HEK293 (cell line): Measurements from ENCODE around the gene TBC1D5.

Experiments
- CTCF ChIA-PET: fragments of 350-600 bp; formaldehyde crosslinking; extraction: SDS; loops from one replicate; lab custom pipeline; 2021; ENCODE audit warnings: antibody characterized with exemption; lab: Yijun Ruan, JAX
- POLR2A ChIA-PET: fragments of 300-600 bp; formaldehyde crosslinking; extraction: SDS; loops from one replicate; lab custom pipeline; 2020; ENCODE audit warnings: antibody characterized with exemption, inconsistent platforms; lab: Yijun Ruan, JAX
- H3K27ac ChIP-seq: fragments of 200-500 bp; sonication (Bioruptor generic); 2 replicates; pipeline ENCODE4 v1.5.1; 2014; ENCODE audit warnings: low read depth, low read length, control low read depth, inconsistent platforms; ENCODE audit errors: extremely low read depth
- H3K36me3 ChIP-seq, 2 experiments: fragments of 200-500 bp in 1 of 2; sonication (Bioruptor generic) in 1 of 2; 1 replicate in 1 of 2; 2 replicates in 1 of 2; pipeline ENCODE4 v1.5.1; 2014 to 2017; ENCODE audit warnings: inconsistent platforms in 2 of 2, low read length in 2 of 2; ENCODE audit not compliant: control insufficient read depth in 2 of 2, insufficient read depth in 1 of 2
- H3K4me1 ChIP-seq: fragments of 200-500 bp; sonication (Bioruptor generic); 2 replicates; pipeline ENCODE4 v1.5.1; 2014; ENCODE audit warnings: mild to moderate bottlenecking, low read length, inconsistent platforms; ENCODE audit not compliant: control insufficient read depth, insufficient read depth
- H3K4me3 ChIP-seq: 2 replicates; pipeline ENCODE4 v1.5.1; 2011; ENCODE audit warnings: low read depth, mild to moderate bottlenecking, control low read depth, low read length, moderate library complexity
- H3K9me3 ChIP-seq: fragments of 200-500 bp; sonication (Bioruptor generic); 2 replicates; pipeline ENCODE4 v1.5.1; 2014; ENCODE audit warnings: low read depth, low read length, inconsistent platforms; ENCODE audit not compliant: control insufficient read depth, insufficient read depth
- BCL11A ChIP-seq: fragments of 450-650 bp; formaldehyde crosslinking; IDR thresholded peaks from 2 replicates; pipeline ENCODE4 v1.5.1; 2016; ENCODE audit warnings: low read depth, missing biosample characterization, missing genetic modification characterization
- GFI1B ChIP-seq: fragments of 450-650 bp; formaldehyde crosslinking; IDR thresholded peaks from 2 replicates; pipeline ENCODE4 v1.5.1; 2016; ENCODE audit warnings: missing biosample characterization, missing genetic modification characterization
- HOXC10 ChIP-seq: sonication (generic); formaldehyde crosslinking; IDR thresholded peaks from 2 replicates; pipeline ENCODE4 v1.8.1; 2023; ENCODE audit warnings: mild to moderate bottlenecking, missing genetic modification reagents
- KLF7 ChIP-seq: fragments of 450-650 bp; formaldehyde crosslinking; IDR thresholded peaks from 2 replicates; pipeline ENCODE4 v1.5.1; 2016; ENCODE audit warnings: missing biosample characterization, missing genetic modification characterization, borderline replicate concordance
- PRDM6 ChIP-seq: fragments of 450-650 bp; formaldehyde crosslinking; IDR thresholded peaks from 2 replicates; pipeline ENCODE4 v1.5.1; 2017; ENCODE audit warnings: missing biosample characterization, missing genetic modification characterization
- SP7 ChIP-seq: fragments of 450-650 bp; formaldehyde crosslinking; IDR thresholded peaks from 2 replicates; pipeline ENCODE4 v1.5.1; 2016; ENCODE audit warnings: missing biosample characterization, missing genetic modification characterization
- ZBTB1 ChIP-seq: fragments of 450-650 bp; formaldehyde crosslinking; IDR thresholded peaks from 2 replicates; pipeline ENCODE4 v1.5.1; 2016; ENCODE audit warnings: missing biosample characterization, missing genetic modification characterization
- ZFHX2 ChIP-seq: fragments of 450-650 bp; formaldehyde crosslinking; conservative IDR thresholded peaks from 2 replicates; pipeline ENCODE4 v1.5.1; 2016; ENCODE audit warnings: missing biosample characterization, missing genetic modification characterization
- ZFP69B ChIP-seq: fragments of 450-650 bp; formaldehyde crosslinking; IDR thresholded peaks from 2 replicates; pipeline ENCODE4 v1.5.1; 2016; ENCODE audit warnings: missing biosample characterization, missing genetic modification characterization
- ZNF133 ChIP-seq: fragments of 450-650 bp; formaldehyde crosslinking; IDR thresholded peaks from 2 replicates; pipeline ENCODE4 v1.5.1; 2016; ENCODE audit warnings: missing biosample characterization, missing genetic modification characterization
- ZNF19 ChIP-seq: fragments of 450-650 bp; formaldehyde crosslinking; IDR thresholded peaks from 2 replicates; pipeline ENCODE4; 2016; ENCODE audit warnings: missing biosample characterization, missing genetic modification characterization, low read depth
- ZNF2 ChIP-seq: fragments of 450-650 bp; formaldehyde crosslinking; IDR thresholded peaks from 2 replicates; pipeline ENCODE4 v1.5.1; 2016; ENCODE audit warnings: missing biosample characterization, missing genetic modification characterization
- ZNF354C ChIP-seq: fragments of 450-650 bp; formaldehyde crosslinking; IDR thresholded peaks from 2 replicates; pipeline ENCODE4 v1.5.1; 2016; ENCODE audit warnings: missing biosample characterization, missing genetic modification characterization, low read depth, borderline replicate concordance
- ZNF362 ChIP-seq: fragments of 450-650 bp; formaldehyde crosslinking; IDR thresholded peaks from 2 replicates; pipeline ENCODE4 v1.5.1; 2016; ENCODE audit warnings: missing biosample characterization, missing genetic modification characterization
- ZNF366 ChIP-seq: fragments of 450-650 bp; formaldehyde crosslinking; conservative IDR thresholded peaks from 2 replicates; pipeline ENCODE4 v1.5.1; 2016; ENCODE audit warnings: missing biosample characterization, missing genetic modification characterization
- ZNF398 ChIP-seq: fragments of 450-650 bp; formaldehyde crosslinking; IDR thresholded peaks from 2 replicates; pipeline ENCODE4 v1.5.1; 2017; ENCODE audit warnings: missing biosample characterization, missing genetic modification characterization
- ZNF449 ChIP-seq: fragments of 450-650 bp; formaldehyde crosslinking; IDR thresholded peaks from 2 replicates; pipeline ENCODE4 v1.5.1; 2017; ENCODE audit warnings: missing biosample characterization, mild to moderate bottlenecking, missing genetic modification characterization, moderate library complexity
- ZNF513 ChIP-seq: fragments of 450-650 bp; IDR thresholded peaks from 2 replicates; pipeline ENCODE4 v1.5.1; 2018; ENCODE audit warnings: missing biosample characterization, missing genetic modification characterization
- ZNF629 ChIP-seq: fragments of 450-650 bp; formaldehyde crosslinking; IDR thresholded peaks from 2 replicates; pipeline ENCODE4 v1.5.1; 2017; ENCODE audit warnings: missing biosample characterization, missing genetic modification characterization
- ZNF664 ChIP-seq: fragments of 450-650 bp; formaldehyde crosslinking; IDR thresholded peaks from 2 replicates; pipeline ENCODE4 v1.5.1; 2016; ENCODE audit warnings: missing biosample characterization, missing genetic modification characterization
- ZNF692 ChIP-seq: fragments of 450-650 bp; formaldehyde crosslinking; IDR thresholded peaks from 2 replicates; pipeline ENCODE4 v1.5.1; 2016; ENCODE audit warnings: missing biosample characterization, missing genetic modification characterization
- ZNF76 ChIP-seq: fragments of 450-650 bp; formaldehyde crosslinking; IDR thresholded peaks from 2 replicates; pipeline ENCODE4; 2016; ENCODE audit warnings: low read depth, missing biosample characterization, missing genetic modification characterization, borderline replicate concordance
- ZNF777 ChIP-seq: fragments of 450-650 bp; formaldehyde crosslinking; IDR thresholded peaks from 2 replicates; pipeline ENCODE4 v1.5.1; 2017; ENCODE audit warnings: missing biosample characterization, missing genetic modification characterization, borderline replicate concordance
- ZNF830 ChIP-seq: fragments of 450-650 bp; IDR thresholded peaks from 2 replicates; pipeline ENCODE4 v1.5.0; 2018; ENCODE audit warnings: missing biosample characterization, missing genetic modification characterization, low read depth, mild to moderate bottlenecking, moderate library complexity
- ZSCAN4 ChIP-seq: fragments of 450-650 bp; formaldehyde crosslinking; IDR thresholded peaks from 2 replicates; pipeline ENCODE4 v1.5.1; 2017; ENCODE audit warnings: missing biosample characterization, missing genetic modification characterization

The TBC1D5 gene

GRCh38 chr3:17605032-17605431, 137.4 kb downstream of the TBC1D5 start:
- Histone ChIP-seq H3K27ac (no peak overlapping the region), H3K4me3 (no peak overlapping the region), H3K36me3 (no peaks in the 10 kb centered on the region), H3K4me1 (peaks cover 11% of the 10 kb centered on the region; the same call in 1 of the 2 replicates), H3K9me3 (no peaks in the 10 kb centered on the region)
- ChIA-PET POLR2A (no interaction called here), CTCF (interaction anchor here (0.6 kb wide), 1 partner anchor 647 kb away, joined by 3 read pairs; no protein-coding TSS in a partner anchor)
- TF ChIP-seq PRDM6 (tag by site-specific recombination) (peak; percentile 77), ZNF692 (peak; percentile 67; the same call in 1 of the 2 replicates), ZNF354C (tag by site-specific recombination) (no peak), ZNF366 (peak; percentile 39; the same call in 1 of the 2 replicates), ZNF629 (tag by site-specific recombination) (peak; percentile 19; the same call in 1 of the 2 replicates), ZNF362 (tag by site-specific recombination) (peak; percentile 92), BCL11A (tag by site-specific recombination) (0 out of 2 replicates have a peak, but pooled peaks have one; percentile 57), GFI1B (tag by site-specific recombination) (peak; percentile 63; the same call in 1 of the 2 replicates), ZFHX2 (no peak), SP7 (peak; percentile 96), ZNF398 (tag by site-specific recombination) (peak; percentile 41; the same call in 1 of the 2 replicates)

GRCh38 chr3:17602126-17602525, 140.3 kb downstream of the TBC1D5 start:
- H3K4me1 ChIP-seq: peaks cover 5% of the 10 kb centered on the region; the same call in 1 of the 2 replicates
- ChIA-PET POLR2A (interaction anchor here (0.6 kb wide), 1 partner anchor 646 kb away, joined by 4 read pairs; no protein-coding TSS in a partner anchor), CTCF (no interaction called here)
- no peak overlapping the region for H3K4me3 ChIP-seq
- H3K9me3 ChIP-seq: no peaks in the 10 kb centered on the region
- no peaks in the 10 kb centered on the region for H3K36me3 ChIP-seq
- H3K27ac ChIP-seq: no peak overlapping the region
- TF ChIP-seq HOXC10: no peak
- no peak for TF ChIP-seq ZNF830 (tag by site-specific recombination)
- TF ChIP-seq ZNF449 (tag by site-specific recombination): no peak
- no peak for TF ChIP-seq KLF7 (tag by site-specific recombination)
- no peak for TF ChIP-seq ZSCAN4 (tag by site-specific recombination)
- no peak for TF ChIP-seq ZBTB1 (tag by site-specific recombination)
- no peak for TF ChIP-seq ZFP69B
- no peak for TF ChIP-seq ZNF513 (tag by site-specific recombination)
- TF ChIP-seq ZNF664 (tag by site-specific recombination): no peak
- no peak for TF ChIP-seq ZNF133 (tag by site-specific recombination)
- no peak for TF ChIP-seq ZNF19 (tag by site-specific recombination)
- TF ChIP-seq ZNF777 (tag by site-specific recombination): no peak
- TF ChIP-seq ZNF76 (tag by site-specific recombination): no peak
- TF ChIP-seq ZNF2 (tag by site-specific recombination): no peak
